Activated T-cell treated with anti-CD3 and anti-CD28 coated beads, Interleukin-2, amount 50 U/mL, for 4 hours (primary cell): Measurements from ENCODE around the gene NDUFC2. TPM values are rescaled to one million over a fixed set of nuclear protein-coding genes. Genes with fewer than 3 reads are reported as not detected.
"Not testable (repeated sequence)": the region's sequence is repeated elsewhere in the genome, so short reads cannot be mapped to it uniquely, and the experiment has no call there.

Experiments
- ATAC-seq, 2 donors: fragments of 200-7000 bp; cut with Tn5 transposase; one replicate each; pipeline ENCODE4 v1.10.0; 2021
- DNase-seq: peaks from one replicate; pipeline ENCODE4 v3.0.0-alpha.2; 2020
- H3K27me3 Mint-ChIP-seq: one replicate; pipeline ENCODE4 v1.8.0; 2021; ENCODE audit warnings: low read depth, mixed read lengths
- H3K36me3 Mint-ChIP-seq: one replicate; pipeline ENCODE4 v1.8.0; 2022; ENCODE audit warnings: mixed read lengths; ENCODE audit not compliant: insufficient read depth
- H3K4me1 Mint-ChIP-seq: one replicate; pipeline ENCODE4 v1.8.0; 2021; ENCODE audit warnings: low read depth, mixed read lengths
- H3K4me3 Mint-ChIP-seq: one replicate; pipeline ENCODE4 v1.8.0; 2021; ENCODE audit warnings: mild to moderate bottlenecking, moderate library complexity, mixed read lengths
- H3K9me3 Mint-ChIP-seq: one replicate; pipeline ENCODE4 v1.8.0; 2021; ENCODE audit warnings: mixed read lengths
- total RNA-seq, 3 donors: library from RNA; stranded (reverse); gene quantifications; one replicate each; pipeline ENCODE4 v1.2.1, GENCODE V29; 2021

Gene NDUFC2
- total RNA-seq, 3 donors from 2014 or later, result 217 to 246 (median 227) TPM

GRCh38 chr11:78050964-78051831, 28.5 kb downstream of the NDUFC2 start:
- no peaks in the 10 kb centered on the region for H3K36me3 Mint-ChIP-seq
- H3K4me3 Mint-ChIP-seq, result no peak overlapping the region

GRCh38 chr11:78049348-78049747, 30.3 kb downstream of the NDUFC2 start:
- H3K4me3 Mint-ChIP-seq, result no peak overlapping the region
- H3K27me3 Mint-ChIP-seq, result no peaks in the 10 kb centered on the region
- H3K4me1 Mint-ChIP-seq, result peaks cover 11% of the 10 kb centered on the region
- DNase-seq (no peak), ATAC-seq (no peak)
- H3K9me3 Mint-ChIP-seq, result no peaks in the 10 kb centered on the region
- H3K36me3 Mint-ChIP-seq, result no peaks in the 10 kb centered on the region

More at GRCh38 chr11:78050964-78051831, 28.5 kb downstream of the NDUFC2 start:
- H3K9me3 Mint-ChIP-seq, result no peaks in the 10 kb centered on the region
- no peak for ATAC-seq
- no peaks in the 10 kb centered on the region for H3K27me3 Mint-ChIP-seq
- no peak for DNase-seq
- peaks cover 4% of the 10 kb centered on the region for H3K4me1 Mint-ChIP-seq

GRCh38 chr11:78048561-78048960, 31.1 kb downstream of the NDUFC2 start:
- DNase-seq (no peak), ATAC-seq (no peak)
- H3K27me3 Mint-ChIP-seq, result no peaks in the 10 kb centered on the region
- H3K36me3 Mint-ChIP-seq, result no peaks in the 10 kb centered on the region
- no peak overlapping the region for H3K4me3 Mint-ChIP-seq
- H3K4me1 Mint-ChIP-seq, result peaks cover 11% of the 10 kb centered on the region
- H3K9me3 Mint-ChIP-seq, result no peaks in the 10 kb centered on the region

DNA sequence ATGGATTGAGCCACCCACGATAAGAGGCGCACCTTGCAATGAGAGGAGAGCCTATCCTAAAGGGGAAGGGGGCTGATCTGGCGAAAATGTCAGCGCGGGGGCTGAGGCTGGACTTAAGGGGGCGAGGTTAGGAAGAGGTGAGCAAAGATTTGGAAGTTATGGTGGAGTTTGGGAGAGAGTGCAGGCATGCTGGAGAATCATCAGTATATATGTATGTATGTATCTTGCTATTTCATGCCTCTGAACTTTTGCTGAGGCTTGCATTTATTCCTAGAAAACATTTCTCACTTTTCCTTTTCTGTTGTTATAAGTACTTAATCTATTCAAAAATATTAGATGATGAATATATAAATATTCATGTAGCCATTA, 33.2 kb downstream of the NDUFC2 start:
- H3K4me1 Mint-ChIP-seq, result peaks cover 11% of the 10 kb centered on the region
- no peaks in the 10 kb centered on the region for H3K27me3 Mint-ChIP-seq
- ATAC-seq, result peak in 1 of 2 donors; percentile 13
- no peaks in the 10 kb centered on the region for H3K9me3 Mint-ChIP-seq
- H3K4me3 Mint-ChIP-seq, result no peak overlapping the region
- no peaks in the 10 kb centered on the region for H3K36me3 Mint-ChIP-seq
- no peak for DNase-seq

GRCh38 chr11:78045851-78046485, 33.7 kb downstream of the NDUFC2 start:
- no peaks in the 10 kb centered on the region for H3K9me3 Mint-ChIP-seq
- no peaks in the 10 kb centered on the region for H3K27me3 Mint-ChIP-seq
- peak overlapping the region; percentile 51 for H3K4me3 Mint-ChIP-seq
- H3K36me3 Mint-ChIP-seq, result no peaks in the 10 kb centered on the region
- peaks cover 11% of the 10 kb centered on the region for H3K4me1 Mint-ChIP-seq
- peak; percentile 75 for DNase-seq
- ATAC-seq, result peak; percentile 96 to 97

DNA sequence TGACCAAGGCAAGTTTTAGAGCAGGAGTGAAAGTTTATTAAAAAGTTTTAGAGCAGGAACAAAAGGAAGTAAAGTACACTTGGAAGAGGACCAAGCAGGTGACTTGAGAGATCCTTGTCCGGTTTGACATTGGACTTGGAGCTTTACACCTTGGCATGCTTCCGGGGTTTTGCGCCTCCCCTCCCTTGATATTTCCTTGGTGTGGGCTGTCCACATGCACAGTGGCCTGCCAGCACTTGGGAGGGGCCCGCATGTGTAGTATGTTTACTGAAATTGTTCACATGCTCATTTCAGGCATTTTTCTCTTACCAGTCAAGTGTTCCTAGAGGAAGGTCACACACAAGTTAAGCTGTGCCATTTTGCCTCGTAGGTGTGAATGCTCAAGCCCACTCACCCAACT, 35.0 kb downstream of the NDUFC2 start:
- Mint-ChIP-seq H3K4me3 (no peak overlapping the region), H3K9me3 (no peaks in the 10 kb centered on the region), H3K4me1 (peaks cover 18% of the 10 kb centered on the region), H3K27me3 (no peaks in the 10 kb centered on the region), H3K36me3 (no peaks in the 10 kb centered on the region)
- DNase-seq (no peak), ATAC-seq (no peak)

DNA sequence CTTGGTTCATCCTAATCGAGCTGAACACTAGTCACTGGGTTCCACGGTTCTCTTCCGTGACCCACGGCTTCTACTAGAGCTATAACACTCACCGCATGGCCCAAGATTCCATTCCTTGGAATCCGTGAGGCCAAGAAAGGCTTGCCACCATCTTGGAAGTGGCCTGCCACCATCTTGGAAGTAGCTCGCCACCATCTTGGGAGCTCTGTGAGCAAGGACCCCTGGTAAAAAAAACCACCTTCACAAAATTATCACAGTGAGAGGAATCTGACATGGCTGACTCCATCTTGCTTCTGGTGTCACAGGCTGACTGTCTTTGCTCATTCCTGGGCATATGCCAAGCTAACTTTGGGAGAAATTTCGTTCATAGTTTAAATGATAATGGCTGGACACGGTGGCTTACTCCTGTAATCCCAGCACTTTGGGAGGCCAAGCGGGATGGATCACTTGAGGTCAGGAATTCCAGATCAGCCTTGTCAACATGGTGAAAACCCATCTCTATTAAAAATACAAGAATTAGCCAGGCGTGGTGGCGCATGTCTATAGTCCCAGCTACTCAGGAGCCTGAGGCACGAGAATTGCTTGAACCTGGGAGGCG, 37.7 kb downstream of the NDUFC2 start:
- no peak for DNase-seq
- Mint-ChIP-seq H3K36me3 (no peaks in the 10 kb centered on the region), H3K27me3 (no peaks in the 10 kb centered on the region), H3K4me3 (no peak overlapping the region), H3K9me3 (no peaks in the 10 kb centered on the region), H3K4me1 (peaks cover 20% of the 10 kb centered on the region)
- no peak for ATAC-seq

- H3K36me3 Mint-ChIP-seq, DNase-seq, H3K4me3 Mint-ChIP-seq, H3K27me3 Mint-ChIP-seq, ATAC-seq, H3K9me3 Mint-ChIP-seq: not testable (repeated sequence)
- H3K4me1 Mint-ChIP-seq, result peaks cover 18% of the 10 kb centered on the region
Measured at GRCh38 chr11:78041380-78041719, 38.3 kb downstream of the NDUFC2 start.

GRCh38 chr11:78040691-78041379, 38.8 kb downstream of the NDUFC2 start:
- DNase-seq (no peak), ATAC-seq (no peak)
- no peak overlapping the region for H3K4me3 Mint-ChIP-seq
- no peaks in the 10 kb centered on the region for H3K27me3 Mint-ChIP-seq
- peaks cover 13% of the 10 kb centered on the region for H3K4me1 Mint-ChIP-seq
- no peaks in the 10 kb centered on the region for H3K9me3 Mint-ChIP-seq
- H3K36me3 Mint-ChIP-seq, result no peaks in the 10 kb centered on the region

GRCh38 chr11:78039919-78040671, 39.6 kb downstream of the NDUFC2 start:
- H3K36me3 Mint-ChIP-seq, result no peaks in the 10 kb centered on the region
- ATAC-seq, result peak; percentile 30 to 50
- peak overlapping the region; percentile 58 for H3K4me3 Mint-ChIP-seq
- no peaks in the 10 kb centered on the region for H3K27me3 Mint-ChIP-seq
- peaks cover 10% of the 10 kb centered on the region for H3K4me1 Mint-ChIP-seq
- H3K9me3 Mint-ChIP-seq, result no peaks in the 10 kb centered on the region
- no peak for DNase-seq

DNA sequence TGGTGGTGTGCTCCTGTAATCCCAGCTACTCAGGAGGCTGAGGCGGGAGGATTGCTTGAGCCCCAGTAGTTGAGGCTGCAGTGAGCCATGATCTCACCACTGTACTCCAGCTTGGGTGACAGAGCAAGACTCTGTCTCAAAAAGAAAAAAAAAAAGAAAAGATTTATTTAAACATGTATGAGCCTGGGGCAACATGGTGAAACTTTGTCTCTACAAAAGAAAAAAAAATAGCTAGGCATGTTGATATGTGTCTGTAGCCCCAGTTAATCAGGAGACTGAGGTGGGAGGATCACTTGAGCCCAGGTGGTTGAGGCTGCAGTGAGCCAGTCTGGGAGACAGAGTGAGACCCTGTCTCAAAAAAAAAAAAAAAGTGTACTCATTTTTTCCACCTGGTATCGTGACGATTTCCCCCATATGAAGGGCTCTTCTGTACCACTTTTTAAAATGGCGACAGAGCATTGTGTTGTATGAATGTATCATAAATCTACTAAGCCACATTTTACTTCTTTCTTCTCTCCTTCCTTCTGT, 40.2 kb downstream of the NDUFC2 start:
- H3K27me3 Mint-ChIP-seq, result no peaks in the 10 kb centered on the region
- ATAC-seq, result peak in 1 of 2 donors; percentile 25
- peaks cover 10% of the 10 kb centered on the region for H3K4me1 Mint-ChIP-seq
- peak overlapping the region; percentile 58 for H3K4me3 Mint-ChIP-seq
- no peaks in the 10 kb centered on the region for H3K9me3 Mint-ChIP-seq
- no peaks in the 10 kb centered on the region for H3K36me3 Mint-ChIP-seq
- DNase-seq, result no peak

- ATAC-seq (no peak), DNase-seq (no peak)
- Mint-ChIP-seq H3K27me3 (no peaks in the 10 kb centered on the region), H3K9me3 (no peaks in the 10 kb centered on the region), H3K4me3 (no peak overlapping the region), H3K36me3 (no peaks in the 10 kb centered on the region), H3K4me1 (peaks cover 10% of the 10 kb centered on the region)
Measured at GRCh38 chr11:78038697-78039313, 40.9 kb downstream of the NDUFC2 start.

GRCh38 chr11:78037825-78038620, 41.6 kb downstream of the NDUFC2 start:
- H3K36me3 Mint-ChIP-seq, result no peaks in the 10 kb centered on the region
- no peaks in the 10 kb centered on the region for H3K27me3 Mint-ChIP-seq
- DNase-seq (no peak), ATAC-seq (no peak)
- H3K9me3 Mint-ChIP-seq, result no peaks in the 10 kb centered on the region
- no peak overlapping the region for H3K4me3 Mint-ChIP-seq
- H3K4me1 Mint-ChIP-seq, result peaks cover 10% of the 10 kb centered on the region
